Osteoblast (primary cell): ENCODE results near the gene GPX4. TPM values are rescaled to one million over a fixed set of nuclear protein-coding genes. Genes with fewer than 3 reads are reported as not detected.
"Not testable (repeated sequence)": the region's sequence is repeated elsewhere in the genome, so short reads cannot be mapped to it uniquely, and the experiment has no call there.

ENCODE experiments used
- DNase-seq: peaks from one replicate; pipeline ENCODE4 v3.0.0; 2011; ENCODE audit warnings: low spot score, mixed read lengths; ENCODE audit not compliant: insufficient read length; ENCODE audit errors: missing footprints
- H2AFZ ChIP-seq: 2 replicates; pipeline ENCODE4 v1.6.0; 2011; ENCODE audit warnings: mild to moderate bottlenecking, low read length
- H3K27ac ChIP-seq: 2 replicates; pipeline ENCODE4 v1.5.1; 2011; ENCODE audit warnings: mild to moderate bottlenecking, low read depth, low read length, moderate library complexity
- H3K27me3 ChIP-seq: 2 replicates; pipeline ENCODE4 v1.6.0; 2012; ENCODE audit warnings: mild to moderate bottlenecking, control low read depth, inconsistent platforms, low read length, moderate library complexity; ENCODE audit not compliant: insufficient read depth
- H3K36me3 ChIP-seq: 2 replicates; pipeline ENCODE4 v1.5.1; 2011; ENCODE audit warnings: mild to moderate bottlenecking, low read length, control low read depth, moderate library complexity; ENCODE audit not compliant: insufficient read depth
- H3K4me1 ChIP-seq: 2 replicates; pipeline ENCODE4 v1.5.1; 2011; ENCODE audit warnings: mild to moderate bottlenecking, low read length, control low read depth, moderate library complexity; ENCODE audit not compliant: insufficient read depth
- H3K4me2 ChIP-seq: 2 replicates; pipeline ENCODE4 v1.6.0; 2011; ENCODE audit warnings: mild to moderate bottlenecking, low read length; ENCODE audit not compliant: insufficient read depth
- H3K4me3 ChIP-seq: fragments of 200-600 bp; sonication (generic); 3 replicates; pipeline ENCODE4 v1.5.1; 2012; ENCODE audit warnings: mild to moderate bottlenecking, low read length, inconsistent platforms; ENCODE audit not compliant: insufficient read depth
- H3K79me2 ChIP-seq: 2 replicates; pipeline ENCODE4 v1.6.0; 2012; ENCODE audit warnings: mild to moderate bottlenecking, low read length, control low read depth, inconsistent platforms; ENCODE audit not compliant: insufficient read depth
- H3K9me3 ChIP-seq: 2 replicates; pipeline ENCODE4 v1.5.1; 2011; ENCODE audit warnings: low read depth, low read length, control low read depth
- H4K20me1 ChIP-seq: 2 replicates; pipeline ENCODE4 v1.6.0; 2012; ENCODE audit warnings: mild to moderate bottlenecking, low read length, control low read depth; ENCODE audit not compliant: insufficient read depth
- total RNA-seq: library from RNA; depleted of rRNA; stranded (reverse); fragments of >200 nt; gene quantifications from 2 replicates; pipeline ENCODE4 v1.2.3, GENCODE V29; 2012
- TF ChIP-seq, protein P1 (sequence below): IDR thresholded peaks from 2 replicates; pipeline ENCODE4 v1.5.1; 2011; ENCODE audit warnings: mild to moderate bottlenecking, low read depth, low read length, moderate library complexity; ENCODE audit errors: extremely low read depth

The GPX4 gene
- total RNA-seq, 1 donor: 515 TPM

DNA sequence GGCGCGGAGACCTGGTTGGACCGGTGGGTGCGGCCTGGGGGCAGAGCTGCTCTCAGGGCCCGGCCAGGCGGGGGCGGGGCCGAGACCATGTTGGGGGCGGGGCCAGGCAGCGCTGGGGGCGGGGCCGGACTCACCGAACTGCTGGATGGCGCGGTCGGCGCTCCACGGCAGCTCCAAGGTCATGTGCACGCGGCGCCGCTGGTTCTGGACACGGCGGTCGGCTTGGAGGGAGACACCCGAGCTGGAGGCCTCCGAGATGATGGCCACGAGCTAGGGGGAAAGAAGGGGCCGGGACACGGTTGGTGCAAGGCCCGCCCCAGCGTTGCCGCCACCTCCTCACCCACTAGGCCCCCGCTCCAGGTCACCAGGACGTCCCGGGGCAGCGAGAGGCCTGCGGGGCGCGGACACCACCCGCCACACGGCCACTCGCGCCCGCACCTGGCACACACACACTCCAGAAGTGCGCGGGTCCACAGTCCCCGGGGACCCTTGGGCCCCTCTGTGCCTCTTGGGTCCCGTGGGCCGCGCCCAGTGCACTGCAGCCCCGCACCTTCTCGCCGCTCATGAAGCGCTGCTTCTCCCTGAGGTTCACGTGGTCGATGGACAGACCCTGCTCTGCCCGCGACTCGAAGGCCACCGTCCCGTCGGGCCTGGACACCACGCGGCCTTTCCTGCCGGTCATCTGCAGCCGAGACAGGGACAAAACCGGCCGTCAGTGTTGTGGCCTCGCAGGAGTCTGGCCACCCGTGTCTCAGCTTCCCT, 8.7 kb downstream of the GPX4 start:
- Histone ChIP-seq H3K79me2 (peaks cover 15% of the 10 kb centered on the region), H3K27ac (no peak overlapping the region), H3K9me3 (no peaks in the 10 kb centered on the region), H2AFZ (no peak overlapping the region), H3K36me3 (peaks cover 59% of the 10 kb centered on the region), H3K4me1 (peaks cover 5% of the 10 kb centered on the region), H4K20me1 (peaks cover 41% of the 10 kb centered on the region), H3K4me3 (no peak overlapping the region), H3K27me3 (no peaks in the 10 kb centered on the region), H3K4me2 (no peak overlapping the region)
- DNase-seq: no peak
- TF ChIP-seq, protein P1, sequence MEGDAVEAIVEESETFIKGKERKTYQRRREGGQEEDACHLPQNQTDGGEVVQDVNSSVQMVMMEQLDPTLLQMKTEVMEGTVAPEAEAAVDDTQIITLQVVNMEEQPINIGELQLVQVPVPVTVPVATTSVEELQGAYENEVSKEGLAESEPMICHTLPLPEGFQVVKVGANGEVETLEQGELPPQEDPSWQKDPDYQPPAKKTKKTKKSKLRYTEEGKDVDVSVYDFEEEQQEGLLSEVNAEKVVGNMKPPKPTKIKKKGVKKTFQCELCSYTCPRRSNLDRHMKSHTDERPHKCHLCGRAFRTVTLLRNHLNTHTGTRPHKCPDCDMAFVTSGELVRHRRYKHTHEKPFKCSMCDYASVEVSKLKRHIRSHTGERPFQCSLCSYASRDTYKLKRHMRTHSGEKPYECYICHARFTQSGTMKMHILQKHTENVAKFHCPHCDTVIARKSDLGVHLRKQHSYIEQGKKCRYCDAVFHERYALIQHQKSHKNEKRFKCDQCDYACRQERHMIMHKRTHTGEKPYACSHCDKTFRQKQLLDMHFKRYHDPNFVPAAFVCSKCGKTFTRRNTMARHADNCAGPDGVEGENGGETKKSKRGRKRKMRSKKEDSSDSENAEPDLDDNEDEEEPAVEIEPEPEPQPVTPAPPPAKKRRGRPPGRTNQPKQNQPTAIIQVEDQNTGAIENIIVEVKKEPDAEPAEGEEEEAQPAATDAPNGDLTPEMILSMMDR: no peak

DNA sequence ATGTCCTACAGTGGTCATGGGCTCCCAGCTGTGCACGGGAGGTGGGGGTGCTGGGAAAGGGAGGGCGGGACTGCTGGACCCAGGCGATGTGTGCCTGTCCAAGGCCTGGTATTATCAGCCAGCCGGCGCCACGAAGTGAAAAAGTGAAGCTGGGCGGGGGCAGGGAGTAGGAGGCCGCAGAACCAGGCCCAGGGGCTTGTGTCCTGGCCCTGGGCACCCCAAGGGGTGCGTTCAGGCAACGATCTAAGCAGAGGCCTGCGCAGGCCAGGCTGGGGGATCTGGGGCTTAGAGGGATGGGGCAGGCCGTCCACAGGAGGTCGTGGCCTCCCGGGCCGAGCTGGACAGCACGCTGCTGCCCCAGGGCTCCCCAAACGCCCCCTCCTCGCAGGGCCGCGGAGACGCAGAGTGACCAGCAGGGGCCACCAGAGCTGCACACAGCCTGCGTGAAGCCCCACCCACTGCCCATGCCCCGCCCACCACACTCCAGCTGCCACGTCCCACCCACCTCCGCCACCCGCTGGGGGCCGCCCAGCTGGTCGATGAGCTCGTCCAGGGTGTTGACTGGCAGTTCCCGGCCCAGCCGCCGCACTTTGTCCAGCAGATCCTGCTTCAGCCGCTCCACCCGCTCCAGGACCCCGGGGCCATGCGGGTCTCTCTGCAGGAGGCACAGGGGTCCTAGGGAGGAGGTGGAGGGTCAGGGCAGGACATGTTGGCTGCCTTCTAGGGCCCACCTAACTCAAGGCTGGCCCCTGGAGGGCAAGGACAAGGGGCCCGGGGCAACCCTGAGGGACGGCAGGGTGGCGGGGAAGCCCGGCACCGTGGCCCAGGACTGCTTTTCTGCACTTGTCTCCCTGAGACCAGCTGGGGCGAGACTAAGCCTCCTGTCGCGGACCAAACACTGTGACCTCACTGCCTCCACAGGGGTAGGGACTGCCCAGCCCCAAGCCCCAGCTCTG, 9.5 kb downstream of the GPX4 start:
- H3K4me2 ChIP-seq: peak overlapping the region; percentile 10
- H3K9me3 ChIP-seq: no peaks in the 10 kb centered on the region
- peaks cover 43% of the 10 kb centered on the region for H4K20me1 ChIP-seq
- no peak overlapping the region for H3K4me3 ChIP-seq
- H3K4me1 ChIP-seq: peaks cover 5% of the 10 kb centered on the region
- H3K79me2 ChIP-seq: peaks cover 17% of the 10 kb centered on the region
- no peak overlapping the region for H2AFZ ChIP-seq
- peak overlapping the region; percentile 73 for H3K27ac ChIP-seq
- peaks cover 63% of the 10 kb centered on the region for H3K36me3 ChIP-seq
- TF ChIP-seq, protein P1: peak; percentile 66
- no peaks in the 10 kb centered on the region for H3K27me3 ChIP-seq
- peak; percentile 100 for DNase-seq

DNA sequence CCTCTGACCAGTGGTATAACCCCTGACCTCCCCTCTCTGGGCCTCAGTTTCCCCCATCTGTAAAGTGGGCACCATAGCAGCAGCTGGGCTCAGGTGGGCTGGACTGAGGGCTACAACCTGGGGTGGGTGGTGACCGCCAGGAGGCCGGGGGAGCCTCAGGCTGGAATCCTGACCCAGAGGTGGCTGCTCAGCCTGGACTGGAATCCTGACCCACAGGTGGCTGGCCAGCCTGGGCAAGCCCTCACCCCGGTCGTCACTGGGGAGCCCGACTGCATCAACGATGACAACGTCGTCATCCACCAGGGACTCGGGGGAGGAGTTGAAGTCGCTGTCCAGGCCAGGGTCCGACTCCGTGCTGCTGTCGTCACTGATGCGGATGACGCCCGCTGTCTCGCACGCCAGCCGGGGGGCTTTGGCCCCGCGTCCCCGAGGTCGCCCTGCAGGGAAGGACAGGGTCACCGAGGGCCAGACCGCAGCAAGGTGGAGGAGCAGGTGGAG, 10.2 kb downstream of the GPX4 start:
- no peak overlapping the region for H2AFZ ChIP-seq
- H3K27ac ChIP-seq: peak overlapping the region; percentile 73

DNA sequence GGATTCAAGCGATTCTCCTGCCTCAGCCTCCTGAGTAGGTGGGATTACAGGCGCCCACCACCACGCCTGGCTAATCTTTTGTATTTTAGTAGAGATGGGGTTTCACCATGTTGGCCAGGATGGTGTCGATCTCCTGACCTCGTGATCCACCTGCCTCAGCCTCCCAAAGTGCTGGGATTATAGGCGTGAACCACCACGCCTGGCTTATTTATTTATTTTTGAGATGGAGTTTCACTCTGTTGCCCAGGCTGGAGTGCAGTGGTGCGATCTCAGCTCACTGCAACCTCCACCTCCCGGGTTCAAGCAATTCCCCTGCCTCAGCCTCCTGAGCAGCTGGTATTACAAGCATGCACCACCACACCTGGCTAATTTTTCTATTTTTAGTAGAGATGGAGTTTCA, 10.9 kb downstream of the GPX4 start:
- not testable (repeated sequence) for H3K4me3 ChIP-seq, H3K4me2 ChIP-seq, H2AFZ ChIP-seq, H3K27ac ChIP-seq, H3K4me1 ChIP-seq, H3K9me3 ChIP-seq, H3K27me3 ChIP-seq, DNase-seq
- Histone ChIP-seq H3K79me2 (peaks cover 21% of the 10 kb centered on the region), H3K36me3 (peaks cover 70% of the 10 kb centered on the region), H4K20me1 (peaks cover 45% of the 10 kb centered on the region)

More for the DNA sequence above, 10.2 kb downstream of the GPX4 start:
- Histone ChIP-seq H4K20me1 (peaks cover 43% of the 10 kb centered on the region), H3K79me2 (peaks cover 19% of the 10 kb centered on the region), H3K36me3 (peaks cover 65% of the 10 kb centered on the region), H3K4me1 (peaks cover 5% of the 10 kb centered on the region), H3K4me3 (no peak overlapping the region), H3K4me2 (peak overlapping the region; percentile 10), H3K9me3 (no peaks in the 10 kb centered on the region), H3K27me3 (no peaks in the 10 kb centered on the region)
- TF ChIP-seq, protein P1: no peak
- DNase-seq: no peak
